GM19452 (cell line): Measurements from ENCODE around the gene USP34.

Experiments used
- ATAC-seq: cut with Tn5 transposase; IDR thresholded peaks from one replicate; pipeline ENCODE4 v1.9.1; 2021; ENCODE audit not compliant: unreplicated experiment

USP34 gene

DNA sequence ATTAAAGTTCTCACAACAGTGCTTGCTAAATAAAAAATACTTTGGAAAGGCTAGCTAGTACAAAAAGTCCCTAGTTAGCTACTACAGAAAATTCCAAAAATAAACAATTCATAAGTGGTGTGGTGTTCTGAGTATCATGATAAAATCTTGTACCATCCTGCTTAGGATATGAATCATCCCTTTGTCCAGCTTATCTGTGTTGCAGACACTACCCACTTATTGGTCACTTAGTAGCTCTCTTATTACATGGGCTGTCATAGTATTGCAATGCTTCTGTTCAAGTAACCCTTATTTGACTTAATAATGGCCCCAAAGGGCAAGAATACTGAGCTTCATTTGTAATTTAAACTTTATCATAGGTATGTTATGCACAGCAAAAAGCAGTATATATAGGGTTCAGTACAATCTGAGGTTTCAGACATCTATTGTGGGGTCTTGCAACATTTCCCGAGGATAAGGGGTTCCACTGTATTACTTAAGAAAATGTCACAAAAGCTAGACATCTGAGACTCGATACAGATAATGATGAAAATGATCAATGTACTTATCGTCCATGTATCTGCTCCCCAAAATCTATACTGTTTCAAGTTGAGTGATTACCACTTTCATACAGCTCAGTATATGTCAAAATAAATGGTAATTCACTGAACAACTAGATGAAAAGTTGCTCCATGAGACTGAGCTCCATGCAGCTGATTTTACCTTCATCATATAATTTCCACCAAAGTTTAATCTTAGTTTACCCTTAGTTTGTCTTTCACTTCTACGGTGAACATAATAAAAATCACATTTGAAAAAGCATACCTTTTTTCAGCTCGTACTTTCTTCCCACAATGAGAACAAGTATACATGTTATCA, 215.1 kb downstream of the USP34 start:
- ATAC-seq: no peak

DNA sequence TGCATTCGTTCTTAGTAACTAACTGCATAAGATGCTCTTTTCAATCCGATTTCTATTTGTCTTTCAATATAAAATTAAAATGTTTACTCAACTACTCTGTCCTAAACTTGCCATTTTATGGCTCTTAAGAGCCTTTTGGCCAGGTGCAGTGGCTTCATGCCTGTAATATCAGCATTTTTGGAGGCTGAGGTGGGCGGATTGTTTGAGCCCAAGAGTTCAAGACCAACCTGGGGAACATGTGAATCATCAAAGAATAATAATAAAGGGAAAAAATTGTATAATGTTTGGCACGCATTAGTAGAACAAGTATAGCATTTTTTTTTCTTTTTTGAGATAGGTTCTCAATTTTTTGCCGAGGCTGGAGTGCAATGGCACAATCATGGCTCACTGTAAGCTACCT, 216.4 kb downstream of the USP34 start:
- no peak for ATAC-seq

GRCh38 chr2:61253136-61253535, 217.8 kb downstream of the USP34 start:
- no peak for ATAC-seq

DNA sequence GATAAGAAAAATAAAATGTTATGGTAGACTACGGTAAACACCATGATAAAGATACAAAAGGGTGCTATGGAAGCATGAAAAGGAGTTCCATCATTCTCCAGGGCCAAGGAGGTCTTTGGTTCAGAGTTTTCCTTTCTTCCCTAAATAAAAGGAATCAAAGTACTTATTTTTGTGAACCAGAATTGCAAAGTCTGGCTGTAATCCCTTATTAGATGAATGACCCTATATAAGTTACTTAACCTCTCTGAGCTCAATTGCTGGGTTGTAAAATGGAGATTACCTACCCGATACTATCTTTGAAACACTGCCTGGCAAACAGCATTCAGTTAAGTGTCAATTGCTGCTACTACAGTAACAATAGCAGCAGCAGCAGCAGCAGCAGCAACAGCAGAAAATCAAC, 218.9 kb downstream of the USP34 start:
- ATAC-seq: no peak

- ATAC-seq: no peak
Measured at GRCh38 chr2:61249521-61250071, 221.3 kb downstream of the USP34 start.

GRCh38 chr2:61247204-61247812, 223.6 kb downstream of the USP34 start:
- no peak for ATAC-seq

- no peak for ATAC-seq
Measured at GRCh38 chr2:61244694-61245093, 226.2 kb downstream of the USP34 start.

DNA sequence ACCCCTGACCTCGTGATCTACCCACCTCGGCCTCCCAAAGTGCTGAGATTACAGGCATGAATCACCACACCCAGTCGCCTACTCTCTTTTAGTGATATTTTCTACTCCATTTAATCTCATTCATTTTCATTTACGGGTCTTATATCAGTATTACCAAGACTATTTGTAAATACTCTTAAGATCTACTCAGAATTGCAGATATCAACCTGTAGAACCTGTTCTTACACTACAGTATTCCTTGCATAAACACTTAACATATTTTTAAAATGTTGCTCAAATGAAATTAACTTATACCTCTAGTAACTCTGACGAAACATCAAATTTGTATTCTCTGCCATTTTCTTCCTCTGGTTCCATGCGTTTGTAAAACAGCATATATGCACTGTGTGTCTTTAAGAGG, 229.6 kb downstream of the USP34 start:
- no peak for ATAC-seq

GRCh38 chr2:61238219-61239012, 232.5 kb downstream of the USP34 start:
- ATAC-seq: no peak

DNA sequence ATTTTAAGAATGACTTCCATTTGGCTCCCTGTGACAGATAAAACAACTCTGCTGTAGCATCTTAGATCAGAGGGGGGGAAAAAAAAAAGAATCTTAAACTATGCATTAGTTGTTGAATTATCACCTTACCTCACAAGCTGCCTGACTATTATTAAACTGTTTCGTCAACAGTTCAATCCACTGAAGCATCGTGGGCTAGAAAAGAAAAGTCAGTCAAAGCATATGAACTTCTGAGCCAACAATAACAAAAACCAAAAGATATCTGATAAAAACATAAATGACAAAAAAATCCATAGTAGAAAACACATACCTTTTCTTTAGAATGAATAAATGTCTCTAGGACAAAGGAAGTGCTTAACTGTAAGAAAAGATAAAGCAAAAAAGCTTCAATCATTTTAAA, 235.2 kb downstream of the USP34 start:
- ATAC-seq: no peak

DNA sequence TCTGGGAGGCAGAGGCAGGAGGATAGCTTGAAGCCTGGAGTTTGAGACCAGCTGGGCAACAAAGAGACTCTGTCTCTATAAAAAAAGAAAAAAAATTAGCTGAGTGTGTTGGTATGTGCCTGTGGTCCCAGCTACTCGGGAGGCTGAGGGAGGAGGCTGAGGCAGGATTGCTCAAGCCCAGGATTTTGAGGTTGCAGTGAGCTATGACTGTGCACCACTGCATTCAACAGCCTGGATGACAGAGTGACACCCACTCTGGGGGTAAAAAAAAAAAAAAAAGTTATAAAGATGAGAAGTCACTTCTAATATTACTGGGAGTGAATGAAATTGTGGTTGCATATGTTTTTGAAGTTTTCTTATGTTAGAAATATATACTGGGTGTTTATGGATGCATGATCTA, 237.3 kb downstream of the USP34 start:
- ATAC-seq: no peak

DNA sequence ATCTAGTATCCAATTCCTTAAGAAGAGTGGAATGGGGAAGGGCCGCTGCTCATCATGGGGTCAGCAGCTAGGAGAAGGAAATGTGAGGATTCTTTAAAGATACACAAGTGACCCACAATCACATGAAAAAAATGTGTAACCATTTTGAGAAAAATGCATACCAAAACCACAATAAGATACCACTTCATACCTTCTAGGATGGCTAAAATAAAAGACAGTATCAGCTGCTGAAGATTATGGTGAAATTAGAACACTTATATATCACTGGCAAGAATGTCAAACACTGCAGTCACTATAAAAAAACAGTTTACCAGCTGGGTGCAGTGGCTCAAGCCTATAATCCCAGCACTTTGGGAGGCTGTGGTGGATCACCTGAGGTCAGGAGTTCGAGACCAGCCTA, 241.0 kb downstream of the USP34 start:
- no peak for ATAC-seq

GRCh38 chr2:61222567-61222966, 248.3 kb downstream of the USP34 start:
- ATAC-seq: no peak

GRCh38 chr2:61221819-61222218, 249.1 kb downstream of the USP34 start:
- no peak for ATAC-seq

DNA sequence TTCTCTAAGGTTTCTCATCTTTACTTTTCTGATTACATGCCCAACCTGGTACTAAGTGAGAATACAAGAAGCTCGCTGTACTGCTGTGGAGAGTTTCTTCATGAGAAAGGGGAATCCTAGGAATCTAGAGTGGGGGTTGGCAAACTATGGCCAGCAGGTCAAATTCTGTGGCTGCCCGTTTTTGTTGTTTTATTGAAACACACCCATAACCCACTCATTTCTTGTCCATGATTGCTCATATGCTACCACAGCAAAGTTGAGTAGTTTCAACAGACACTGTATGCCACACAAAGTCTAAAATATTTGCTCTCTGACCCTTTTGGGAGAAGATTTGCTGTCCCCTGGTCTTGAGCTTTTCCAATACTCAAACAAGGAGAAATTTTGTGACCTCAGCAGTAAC, 250.1 kb downstream of the USP34 start:
- no peak for ATAC-seq

DNA sequence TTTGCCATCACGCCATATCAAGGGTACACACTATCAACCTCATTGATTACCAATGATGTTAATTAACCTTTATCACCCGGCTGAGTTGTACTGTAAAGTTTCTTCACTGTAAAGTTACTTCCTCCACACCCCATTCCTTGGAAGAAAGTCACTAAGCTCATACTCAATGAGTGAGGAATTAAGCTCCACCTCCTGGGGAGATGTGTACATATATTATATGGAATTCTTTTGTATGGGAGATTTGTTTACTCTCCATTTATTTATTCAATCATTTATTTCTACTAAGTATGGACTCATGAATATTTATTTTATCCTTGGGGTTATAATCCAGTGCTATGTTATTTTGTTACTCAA, 252.1 kb downstream of the USP34 start:
- ATAC-seq: no peak

- ATAC-seq: no peak
Measured at GRCh38 chr2:61218076-61218816, 252.6 kb downstream of the USP34 start.

GRCh38 chr2:61214171-61214570, 256.7 kb downstream of the USP34 start:
- ATAC-seq: no peak

GRCh38 chr2:61210332-61210981, 260.4 kb downstream of the USP34 start:
- no peak for ATAC-seq

GRCh38 chr2:61205132-61205531, 265.8 kb downstream of the USP34 start:
- no peak for ATAC-seq
